Neural cell (in vitro differentiated cells): ENCODE results near the gene VMAC.

ENCODE experiments used
- CTCF ChIP-seq: fragments of 450-650 bp; IDR thresholded peaks from 2 replicates; pipeline ENCODE4 v1.5.1; 2014; ENCODE audit warnings: antibody characterized with exemption, mild to moderate bottlenecking, moderate library complexity; ENCODE audit not compliant: poor library complexity, severe bottlenecking
- POLR2AphosphoS5 ChIP-seq: IDR thresholded peaks from 2 replicates; pipeline ENCODE4 v1.6.1; 2012
- RAD21 ChIP-seq: fragments of 450-650 bp; conservative IDR thresholded peaks from 2 replicates; pipeline ENCODE4 v1.6.1; 2014; ENCODE audit warnings: antibody characterized with exemption, mild to moderate bottlenecking, moderate library complexity
- SMC3 ChIP-seq: fragments of 450-650 bp; conservative IDR thresholded peaks from 2 replicates; pipeline ENCODE4 v1.6.1; 2014; ENCODE audit warnings: antibody characterized with exemption, mild to moderate bottlenecking, moderate library complexity; ENCODE audit not compliant: poor library complexity

- TF ChIP-seq CTCF (no peak), POLR2AphosphoS5 (no peak), RAD21 (no peak), SMC3 (no peak)
These were observed 2.6 kb downstream of the VMAC start for GRCh38 chr19:5907241-5907640.
